GM12801 (cell line): Measurements from ENCODE around the gene PAIP2B.

Experiments used
- CTCF ChIP-seq: IDR thresholded peaks from one replicate; pipeline ENCODE4 v1.5.1; 2011; ENCODE audit warnings: control low read depth; ENCODE audit not compliant: insufficient read length; ENCODE audit errors: extremely low read depth

Gene PAIP2B

GRCh38 chr2:71157124-71157793 lies 69.6 kb downstream of the PAIP2B start:
- no peak for TF ChIP-seq CTCF

GRCh38 chr2:71156573-71156972 lies 70.3 kb downstream of the PAIP2B start:
- no peak for TF ChIP-seq CTCF

GRCh38 chr2:71155846-71156245 lies 71.1 kb downstream of the PAIP2B start:
- TF ChIP-seq CTCF, result no peak

GRCh38 chr2:71154798-71155197 lies 72.1 kb downstream of the PAIP2B start:
- TF ChIP-seq CTCF, result no peak

GRCh38 chr2:71154279-71154678 lies 72.6 kb downstream of the PAIP2B start:
- TF ChIP-seq CTCF, result no peak

- TF ChIP-seq CTCF, result no peak
Observed at GRCh38 chr2:71153585-71154224, 73.2 kb downstream of the PAIP2B start.

- no peak for TF ChIP-seq CTCF
Observed at GRCh38 chr2:71151620-71152019, 75.3 kb downstream of the PAIP2B start.
